GM23338 (cell line): Measurements from ENCODE around the gene KCNA3. TPM values are rescaled to one million over a fixed set of nuclear protein-coding genes. Genes with fewer than 3 reads are reported as not detected.

ENCODE experiments used
- ATAC-seq: fragments of 200-7000 bp; cut with Tn5 transposase; 3 replicates; pipeline ENCODE4 v1.9.1; 2020
- DNase-seq: peaks from one replicate; pipeline ENCODE4 v3.0.0-alpha.2; 2015; ENCODE audit warnings: low spot score
- H2AFZ ChIP-seq: fragments of 200-600 bp; sonication (generic); 2 replicates; pipeline ENCODE4 v1.8.0; 2016; ENCODE audit warnings: antibody characterized with exemption, mild to moderate bottlenecking, moderate library complexity
- H3F3A ChIP-seq: fragments of 200-600 bp; sonication (generic); replicated peaks from 2 replicates; pipeline ENCODE4 v1.8.0; 2017; ENCODE audit warnings: antibody characterized with exemption, mixed run types, low read depth
- H3K27ac ChIP-seq: fragments of 200-600 bp; sonication (generic); 2 replicates; pipeline ENCODE4 v1.6.1; 2016; ENCODE audit warnings: low read depth
- H3K27me3 ChIP-seq: fragments of 200-600 bp; sonication (generic); 2 replicates; pipeline ENCODE4 v1.8.0; 2016; ENCODE audit warnings: mild to moderate bottlenecking, mixed run types, moderate library complexity; ENCODE audit not compliant: insufficient read depth
- H3K36me3 ChIP-seq: fragments of 200-600 bp; sonication (generic); 2 replicates; pipeline ENCODE4 v1.8.0; 2016; ENCODE audit warnings: mild to moderate bottlenecking; ENCODE audit not compliant: insufficient read depth
- H3K4me1 ChIP-seq: fragments of 200-600 bp; sonication (generic); 2 replicates; pipeline ENCODE4 v1.8.0; 2016; ENCODE audit warnings: mild to moderate bottlenecking, moderate library complexity; ENCODE audit not compliant: insufficient read depth
- H3K4me2 ChIP-seq: fragments of 200-600 bp; sonication (generic); 2 replicates; pipeline ENCODE4 v1.7.1; 2017; ENCODE audit warnings: mixed run types
- H3K4me3 ChIP-seq: fragments of 200-600 bp; sonication (generic); 2 replicates; pipeline ENCODE4 v1.6.1; 2016; ENCODE audit warnings: mixed run types
- H3K79me2 ChIP-seq: fragments of 200-600 bp; sonication (generic); replicated peaks from 2 replicates; pipeline ENCODE4 v1.8.0; 2017; ENCODE audit warnings: mild to moderate bottlenecking; ENCODE audit not compliant: insufficient read depth
- H3K9me2 ChIP-seq: fragments of 200-600 bp; sonication (generic); 2 replicates; pipeline ENCODE4 v1.8.0; 2017; ENCODE audit not compliant: insufficient read depth
- H4K20me1 ChIP-seq: fragments of 200-600 bp; sonication (generic); replicated peaks from 2 replicates; pipeline ENCODE4 v1.8.0; 2017; ENCODE audit warnings: mild to moderate bottlenecking; ENCODE audit not compliant: insufficient read depth
- H3K27ac Mint-ChIP-seq: 2 replicates; pipeline ENCODE4 v1.8.0; 2020; ENCODE audit warnings: inconsistent platforms, mild to moderate bottlenecking, moderate library complexity, mixed read lengths
- H3K27me3 Mint-ChIP-seq: 3 replicates; pipeline ENCODE4 v1.8.0; 2022; ENCODE audit warnings: low read depth, mild to moderate bottlenecking, moderate library complexity, mixed read lengths, inconsistent platforms; ENCODE audit not compliant: insufficient read depth, poor library complexity
- H3K36me3 Mint-ChIP-seq: 3 replicates; pipeline ENCODE4 v1.8.0; 2021; ENCODE audit warnings: low read depth, mild to moderate bottlenecking, inconsistent platforms, moderate library complexity, mixed read lengths
- H3K4me1 Mint-ChIP-seq: 3 replicates; pipeline ENCODE4 v1.8.0; 2020; ENCODE audit warnings: mild to moderate bottlenecking, inconsistent platforms, mixed read lengths
- H3K4me3 Mint-ChIP-seq: 3 replicates; pipeline ENCODE4 v1.8.0; 2021; ENCODE audit warnings: moderate library complexity, mild to moderate bottlenecking, inconsistent platforms, mixed read lengths
- H3K9me3 Mint-ChIP-seq: 3 replicates; pipeline ENCODE4 v1.8.0; 2020; ENCODE audit warnings: moderate library complexity, mild to moderate bottlenecking, inconsistent platforms, mixed read lengths
- CREB1 ChIP-seq: fragments of 250-450 bp; sonication (Bioruptor Pico); IDR thresholded peaks from 2 replicates; pipeline ENCODE4 v1.5.0; 2020; ENCODE audit warnings: low read depth, mild to moderate bottlenecking, moderate library complexity
- EZH2 ChIP-seq: fragments of 200-600 bp; sonication (generic); IDR thresholded peaks from one replicate; pipeline ENCODE4 v1.8.0; 2017; ENCODE audit warnings: antibody characterized with exemption, mild to moderate bottlenecking, low read depth; ENCODE audit not compliant: unreplicated experiment
- EZH2phosphoT487 ChIP-seq: fragments of 200-600 bp; sonication (generic); IDR thresholded peaks from one replicate; pipeline ENCODE4 v1.8.1; 2018; ENCODE audit warnings: antibody characterized with exemption; ENCODE audit not compliant: unreplicated experiment
- JUNB ChIP-seq: IDR thresholded peaks from one replicate; pipeline ENCODE4 v1.6.1; 2016; ENCODE audit warnings: antibody characterized with exemption; ENCODE audit not compliant: unreplicated experiment
- NANOG ChIP-seq: IDR thresholded peaks from 2 replicates; pipeline ENCODE4 v1.6.1; 2016; ENCODE audit warnings: antibody characterized with exemption, borderline replicate concordance
- POLR2AphosphoS5 ChIP-seq: IDR thresholded peaks from 2 replicates; pipeline ENCODE4 v1.6.1; 2016; ENCODE audit warnings: antibody characterized with exemption, low read depth
- STAT1 ChIP-seq: IDR thresholded peaks from one replicate; pipeline ENCODE4 v1.6.1; 2016; ENCODE audit warnings: antibody characterized with exemption; ENCODE audit not compliant: unreplicated experiment
- ZNF114 ChIP-seq: fragments of 250-450 bp; sonication (Bioruptor Pico); IDR thresholded peaks from 2 replicates; pipeline ENCODE4 v1.5.0; 2020; ENCODE audit warnings: mild to moderate bottlenecking, moderate library complexity
- ZNF331 ChIP-seq: fragments of 250-450 bp; sonication (Bioruptor Pico); IDR thresholded peaks from 2 replicates; pipeline ENCODE4 v1.5.0; 2020; ENCODE audit warnings: low read depth, mild to moderate bottlenecking, moderate library complexity
- polyA plus RNA-seq: library from polyadenylated mRNA; unstranded; fragments of >200 nt; fragmentation: Nextera tagmentation; extraction: Ambion mirVana; gene quantifications from 2 replicates; pipeline ENCODE4 v1.2.1, GENCODE V29; 2016
- total RNA-seq: library from RNA; depleted of rRNA; stranded (reverse); fragments of >200 nt; shearing (Covaris generic); gene quantifications from 2 replicates; pipeline ENCODE4 v1.2.3, GENCODE V29; 2014
- TF ChIP-seq, protein P1 (sequence below), 2 experiments: fragments of 200-600 bp in 1 of 2; sonication (generic) in 1 of 2; conservative IDR thresholded peaks; 2 replicates each; pipeline versions ENCODE4 v1.5.1 to v1.6.1; 2016 to 2017; ENCODE audit warnings: antibody characterized with exemption in 2 of 2, low read depth in 2 of 2, mild to moderate bottlenecking in 2 of 2, moderate library complexity in 1 of 2
- TF ChIP-seq, protein P2 (sequence below): IDR thresholded peaks from one replicate; pipeline ENCODE4 v1.6.1; 2018; ENCODE audit warnings: antibody characterized with exemption; ENCODE audit not compliant: unreplicated experiment
- TF ChIP-seq, protein P3 (sequence below): IDR thresholded peaks from 2 replicates; pipeline ENCODE4 v1.6.1; 2016; ENCODE audit warnings: antibody characterized with exemption

KCNA3 gene
- total and polyA plus RNA-seq, 2 experiments from 2014 or later: 0.32 to 4.2 TPM

- Mint-ChIP-seq H3K36me3 (no peaks in the 10 kb centered on the region), H3K4me1 (no peaks in the 10 kb centered on the region), H3K27me3 (no peaks in the 10 kb centered on the region), H3K9me3 (no peaks in the 10 kb centered on the region), H3K27ac (no peak overlapping the region), H3K4me3 (no peak overlapping the region)
- Histone ChIP-seq H3F3A (no peaks in the 10 kb centered on the region), H3K4me1 (no peaks in the 10 kb centered on the region), H3K36me3 (no peaks in the 10 kb centered on the region), H3K27ac (no peak overlapping the region), H2AFZ (no peak overlapping the region), H4K20me1 (no peaks in the 10 kb centered on the region), H3K79me2 (no peaks in the 10 kb centered on the region), H3K27me3 (no peaks in the 10 kb centered on the region), H3K4me2 (no peak overlapping the region), H3K9me2 (no peaks in the 10 kb centered on the region), H3K4me3 (no peak overlapping the region)
- no peak for TF ChIP-seq NANOG
- TF ChIP-seq CREB1: no peak
- ATAC-seq (no peak), DNase-seq (no peak)
These were observed 22.9 kb upstream of the KCNA3 start for GRCh38 chr1:110697606-110698005.

DNA sequence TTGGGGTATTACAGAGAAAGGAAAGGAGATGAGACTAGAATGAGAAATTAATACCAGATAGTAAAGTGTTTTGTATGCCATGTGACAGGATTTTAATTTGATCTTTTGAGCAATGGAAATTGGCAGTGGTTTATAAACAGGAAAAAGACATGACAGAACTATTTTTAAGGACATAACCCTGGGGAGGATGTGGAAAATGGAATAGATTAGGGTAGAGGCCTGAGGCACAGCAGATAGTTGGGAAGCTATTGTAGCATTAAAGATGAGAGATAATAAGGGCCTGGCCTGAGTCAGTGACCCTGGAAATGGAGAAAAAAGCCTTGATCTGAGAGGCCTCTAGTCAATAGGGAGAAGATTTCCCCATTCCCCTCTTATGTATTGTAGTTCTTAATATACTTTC, 22.1 kb upstream of the KCNA3 start:
- Histone ChIP-seq H3F3A (no peaks in the 10 kb centered on the region), H3K36me3 (no peaks in the 10 kb centered on the region), H3K4me3 (no peak overlapping the region), H2AFZ (no peak overlapping the region), H3K27me3 (no peaks in the 10 kb centered on the region), H3K9me2 (no peaks in the 10 kb centered on the region), H4K20me1 (no peaks in the 10 kb centered on the region), H3K4me1 (no peaks in the 10 kb centered on the region), H3K79me2 (no peaks in the 10 kb centered on the region), H3K4me2 (no peak overlapping the region), H3K27ac (no peak overlapping the region)
- no peak for DNase-seq
- H3K4me1 Mint-ChIP-seq: no peaks in the 10 kb centered on the region
- H3K4me3 Mint-ChIP-seq: no peak overlapping the region
- ATAC-seq: no peak
- no peaks in the 10 kb centered on the region for H3K27me3 Mint-ChIP-seq
- H3K27ac Mint-ChIP-seq: no peak overlapping the region
- H3K36me3 Mint-ChIP-seq: no peaks in the 10 kb centered on the region
- H3K9me3 Mint-ChIP-seq: no peaks in the 10 kb centered on the region
- TF ChIP-seq JUNB (no peak), ZNF331 (CRISPR knock-in tag) (no peak), EZH2 (no peak), EZH2phosphoT487 (no peak), ZNF114 (CRISPR knock-in tag) (no peak), CREB1 (no peak), NANOG (no peak), STAT1 (no peak), POLR2AphosphoS5 (no peak)
- TF ChIP-seq, protein P1, sequence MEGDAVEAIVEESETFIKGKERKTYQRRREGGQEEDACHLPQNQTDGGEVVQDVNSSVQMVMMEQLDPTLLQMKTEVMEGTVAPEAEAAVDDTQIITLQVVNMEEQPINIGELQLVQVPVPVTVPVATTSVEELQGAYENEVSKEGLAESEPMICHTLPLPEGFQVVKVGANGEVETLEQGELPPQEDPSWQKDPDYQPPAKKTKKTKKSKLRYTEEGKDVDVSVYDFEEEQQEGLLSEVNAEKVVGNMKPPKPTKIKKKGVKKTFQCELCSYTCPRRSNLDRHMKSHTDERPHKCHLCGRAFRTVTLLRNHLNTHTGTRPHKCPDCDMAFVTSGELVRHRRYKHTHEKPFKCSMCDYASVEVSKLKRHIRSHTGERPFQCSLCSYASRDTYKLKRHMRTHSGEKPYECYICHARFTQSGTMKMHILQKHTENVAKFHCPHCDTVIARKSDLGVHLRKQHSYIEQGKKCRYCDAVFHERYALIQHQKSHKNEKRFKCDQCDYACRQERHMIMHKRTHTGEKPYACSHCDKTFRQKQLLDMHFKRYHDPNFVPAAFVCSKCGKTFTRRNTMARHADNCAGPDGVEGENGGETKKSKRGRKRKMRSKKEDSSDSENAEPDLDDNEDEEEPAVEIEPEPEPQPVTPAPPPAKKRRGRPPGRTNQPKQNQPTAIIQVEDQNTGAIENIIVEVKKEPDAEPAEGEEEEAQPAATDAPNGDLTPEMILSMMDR (conservative IDR thresholded peaks at IDR 0.05; ENCODE audit: low read depth in 2 of 2): no peak
- TF ChIP-seq, protein P2, sequence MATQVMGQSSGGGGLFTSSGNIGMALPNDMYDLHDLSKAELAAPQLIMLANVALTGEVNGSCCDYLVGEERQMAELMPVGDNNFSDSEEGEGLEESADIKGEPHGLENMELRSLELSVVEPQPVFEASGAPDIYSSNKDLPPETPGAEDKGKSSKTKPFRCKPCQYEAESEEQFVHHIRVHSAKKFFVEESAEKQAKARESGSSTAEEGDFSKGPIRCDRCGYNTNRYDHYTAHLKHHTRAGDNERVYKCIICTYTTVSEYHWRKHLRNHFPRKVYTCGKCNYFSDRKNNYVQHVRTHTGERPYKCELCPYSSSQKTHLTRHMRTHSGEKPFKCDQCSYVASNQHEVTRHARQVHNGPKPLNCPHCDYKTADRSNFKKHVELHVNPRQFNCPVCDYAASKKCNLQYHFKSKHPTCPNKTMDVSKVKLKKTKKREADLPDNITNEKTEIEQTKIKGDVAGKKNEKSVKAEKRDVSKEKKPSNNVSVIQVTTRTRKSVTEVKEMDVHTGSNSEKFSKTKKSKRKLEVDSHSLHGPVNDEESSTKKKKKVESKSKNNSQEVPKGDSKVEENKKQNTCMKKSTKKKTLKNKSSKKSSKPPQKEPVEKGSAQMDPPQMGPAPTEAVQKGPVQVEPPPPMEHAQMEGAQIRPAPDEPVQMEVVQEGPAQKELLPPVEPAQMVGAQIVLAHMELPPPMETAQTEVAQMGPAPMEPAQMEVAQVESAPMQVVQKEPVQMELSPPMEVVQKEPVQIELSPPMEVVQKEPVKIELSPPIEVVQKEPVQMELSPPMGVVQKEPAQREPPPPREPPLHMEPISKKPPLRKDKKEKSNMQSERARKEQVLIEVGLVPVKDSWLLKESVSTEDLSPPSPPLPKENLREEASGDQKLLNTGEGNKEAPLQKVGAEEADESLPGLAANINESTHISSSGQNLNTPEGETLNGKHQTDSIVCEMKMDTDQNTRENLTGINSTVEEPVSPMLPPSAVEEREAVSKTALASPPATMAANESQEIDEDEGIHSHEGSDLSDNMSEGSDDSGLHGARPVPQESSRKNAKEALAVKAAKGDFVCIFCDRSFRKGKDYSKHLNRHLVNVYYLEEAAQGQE: no peak
- TF ChIP-seq, protein P3, sequence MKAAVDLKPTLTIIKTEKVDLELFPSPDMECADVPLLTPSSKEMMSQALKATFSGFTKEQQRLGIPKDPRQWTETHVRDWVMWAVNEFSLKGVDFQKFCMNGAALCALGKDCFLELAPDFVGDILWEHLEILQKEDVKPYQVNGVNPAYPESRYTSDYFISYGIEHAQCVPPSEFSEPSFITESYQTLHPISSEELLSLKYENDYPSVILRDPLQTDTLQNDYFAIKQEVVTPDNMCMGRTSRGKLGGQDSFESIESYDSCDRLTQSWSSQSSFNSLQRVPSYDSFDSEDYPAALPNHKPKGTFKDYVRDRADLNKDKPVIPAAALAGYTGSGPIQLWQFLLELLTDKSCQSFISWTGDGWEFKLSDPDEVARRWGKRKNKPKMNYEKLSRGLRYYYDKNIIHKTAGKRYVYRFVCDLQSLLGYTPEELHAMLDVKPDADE: no peak
